Left cardiac atrium (tissue), 4 donors: ENCODE data around the gene RAB18. TPM values are rescaled to one million over a fixed set of nuclear protein-coding genes. Genes with fewer than 3 reads are reported as not detected.
A peak's percentile ranks its signal among the peaks of the same experiment; 100 is the strongest.
"Not testable (repeated sequence)": the region's sequence is repeated elsewhere in the genome, so short reads cannot be mapped to it uniquely, and the experiment has no call there.

Experiments used
- ATAC-seq, 2 donors: fragments of 200-7000 bp; cut with Tn5 transposase; one replicate each; pipeline ENCODE4 v1.9.1; 2020; ENCODE audit warnings: mild to moderate bottlenecking in 2 of 2, moderate library complexity in 2 of 2
- DNase-seq: peaks from one replicate; pipeline ENCODE4 v3.0.0-alpha.2; 2020
- intact Hi-C, 2 donors: fragments of 100-400 bp; cut with DNase I; formaldehyde crosslinking; loops; one replicate each; pipeline versions ENCODE4 v1.14.1 to v1.15.1; 2022 to 2023
- long read RNA-seq: library from polyadenylated mRNA; unstranded; transcript quantifications from one replicate; pipeline ENCODE4 v2.0.0, GENCODE V29; 2021
- total RNA-seq, 2 donors: library from RNA; stranded (reverse); fragmentation: NEBNext Ultra II Directional; extraction: Animal tissue kit (Norgen Biotek cat#: 25700); gene quantifications; one replicate each; pipeline ENCODE4 v1.2.1, GENCODE V29; 2021
- donor health status: DM: no; HTN: yes; CAD: no.
- donor health status: DM: no; HTN: yes; CAD: no; lungs with severe emphysema.
- donor health status: DM: yes; HTN: yes; CAD: no.
- donor health status: Dilated cardiomyopathy.

The RAB18 gene
- total RNA-seq, result 100 to 1,000 TPM in 1 of 2 donors, 10 to 100 TPM in 1; 92.8 to 127 TPM
- long read RNA-seq, full-length matches to known transcripts, result 136 of 144 reads
- long read RNA-seq, partial matches to known transcripts, result 2 of 144 reads
- long read RNA-seq, other reads (novel, unspliced or antisense), result 6 of 144 reads

DNA sequence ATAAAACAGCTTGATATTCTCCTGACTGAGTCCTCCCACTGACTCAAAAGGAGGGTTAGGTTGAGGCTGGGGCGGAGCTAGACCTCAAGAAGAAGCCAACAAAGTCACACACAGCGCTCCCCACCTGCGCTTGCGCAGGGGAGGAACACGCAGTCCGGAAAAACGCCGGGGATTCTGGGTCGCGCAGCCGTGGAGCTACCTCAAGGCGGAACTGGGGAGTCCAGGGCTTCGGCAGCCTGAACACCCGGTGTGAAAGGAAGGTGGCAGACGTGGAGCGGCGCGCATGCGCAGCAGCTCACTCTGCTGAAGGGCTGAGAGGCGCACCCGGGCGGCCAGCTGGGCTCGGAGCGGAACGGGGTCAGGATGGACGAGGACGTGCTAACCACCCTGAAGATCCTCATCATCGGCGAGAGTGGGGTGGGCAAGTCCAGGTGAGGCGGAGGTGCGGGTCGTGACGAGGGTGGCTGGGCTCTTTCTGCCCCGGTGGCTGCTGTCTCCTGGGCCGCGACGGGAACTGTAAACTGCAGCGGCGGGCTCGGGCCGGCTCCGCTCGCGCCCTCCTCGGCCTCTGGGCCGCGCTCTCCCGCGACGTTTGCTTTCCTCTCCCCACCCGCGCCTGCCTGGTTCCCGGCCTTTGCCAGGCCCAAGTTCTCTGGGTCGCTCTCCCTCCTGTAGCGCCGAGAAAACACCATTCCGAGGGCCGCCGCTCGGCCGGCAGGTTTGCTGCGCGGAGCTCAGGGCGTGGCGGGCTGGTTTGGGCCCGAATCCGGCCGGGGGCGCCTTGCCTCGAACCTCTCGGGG lies at the start of gene RAB18:
Gene RAB18 (plus strand): TSS at position 298 of the 801 bp plus-strand sequence. CDS start 66 bp downstream, at position 364.
- ATAC-seq (peak; percentile 99), DNase-seq (peak; percentile 99)
- intact Hi-C loops, result no loop called here

DNA sequence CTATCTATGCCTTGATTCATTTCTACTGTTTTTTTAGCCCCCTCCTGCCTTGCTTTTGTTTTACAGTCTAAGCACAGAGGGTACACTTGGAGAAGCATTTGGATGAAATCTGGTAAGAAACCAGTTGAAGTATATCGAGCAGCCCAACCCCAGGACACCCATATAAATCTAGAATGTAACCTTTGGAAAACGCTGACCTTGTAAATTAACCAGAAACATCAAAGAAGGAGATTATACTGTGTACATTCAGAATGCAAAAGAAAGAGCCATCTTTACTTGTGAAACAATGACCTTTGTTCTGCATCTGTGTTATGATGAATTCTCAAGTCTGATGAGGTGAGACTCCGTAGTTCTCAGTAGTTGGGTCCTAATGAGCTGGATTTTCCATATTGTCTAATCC lies 49.3 kb upstream of the RAB18 start:
- intact Hi-C loops, result no loop called here
- no peak for DNase-seq
- ATAC-seq, result no peak

GRCh38 chr10:27457261-27457945 lies 46.7 kb upstream of the RAB18 start:
- intact Hi-C loops, result no loop called here
- no peak for ATAC-seq
- DNase-seq, result no peak

DNA sequence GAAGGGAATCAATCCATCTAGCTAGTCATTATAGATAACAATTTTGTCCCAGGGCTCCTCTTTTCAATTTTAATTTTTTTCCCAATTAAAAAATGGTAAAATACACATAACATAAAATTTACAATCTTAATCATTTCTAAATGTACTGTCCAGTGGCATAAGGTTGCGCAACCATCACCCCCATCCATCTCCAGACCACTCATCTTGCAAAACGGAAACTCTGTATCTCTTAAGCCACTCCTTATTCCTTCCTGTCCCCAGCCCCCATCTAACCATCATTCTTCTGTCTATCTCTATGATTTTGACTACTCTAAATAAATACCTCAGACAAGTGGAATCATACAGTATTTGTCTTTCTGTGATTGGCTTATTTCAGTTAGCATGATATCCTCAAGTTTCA lies 46.1 kb upstream of the RAB18 start:
- DNase-seq, result no peak
- intact Hi-C loops, result no loop called here

DNA sequence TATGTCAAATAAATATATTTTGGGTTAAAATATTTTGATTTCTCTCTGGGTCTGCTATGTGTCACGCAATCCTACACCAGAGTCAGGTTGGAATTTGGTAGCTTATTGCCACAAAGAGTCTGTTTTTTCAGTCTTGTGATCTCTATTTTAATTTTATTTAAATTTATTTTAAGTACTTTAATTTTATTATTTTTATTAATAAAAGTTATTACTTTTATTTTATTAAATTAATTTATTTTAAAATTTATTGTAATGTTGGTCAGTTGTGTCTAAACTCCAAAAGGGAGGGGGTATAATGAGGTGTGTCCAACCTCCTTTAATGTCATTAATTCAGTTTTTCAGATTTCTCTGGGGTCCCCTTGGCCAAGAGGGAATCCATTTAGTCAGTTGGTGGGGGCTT lies 42.8 kb upstream of the RAB18 start:
- intact Hi-C loops, result no loop called here

More for the DNA sequence above, 46.1 kb upstream of the RAB18 start:
- no peak for ATAC-seq

GRCh38 chr10:27463961-27464360 lies 40.1 kb upstream of the RAB18 start:
- DNase-seq (no peak), ATAC-seq (no peak)
- intact Hi-C loops, result no loop called here

More for the DNA sequence above, 42.8 kb upstream of the RAB18 start:
- ATAC-seq (no peak), DNase-seq (no peak)

GRCh38 chr10:27464993-27465392 lies 39.1 kb upstream of the RAB18 start:
- ATAC-seq (no peak), DNase-seq (no peak)
- intact Hi-C loops, result no loop called here

GRCh38 chr10:27465596-27465995 lies 38.5 kb upstream of the RAB18 start:
- ATAC-seq, intact Hi-C loops, DNase-seq: not testable (repeated sequence)

- intact Hi-C loops, result no loop called here
- DNase-seq (no peak), ATAC-seq (no peak)
Observed at GRCh38 chr10:27470885-27471284, 33.2 kb upstream of the RAB18 start.

DNA sequence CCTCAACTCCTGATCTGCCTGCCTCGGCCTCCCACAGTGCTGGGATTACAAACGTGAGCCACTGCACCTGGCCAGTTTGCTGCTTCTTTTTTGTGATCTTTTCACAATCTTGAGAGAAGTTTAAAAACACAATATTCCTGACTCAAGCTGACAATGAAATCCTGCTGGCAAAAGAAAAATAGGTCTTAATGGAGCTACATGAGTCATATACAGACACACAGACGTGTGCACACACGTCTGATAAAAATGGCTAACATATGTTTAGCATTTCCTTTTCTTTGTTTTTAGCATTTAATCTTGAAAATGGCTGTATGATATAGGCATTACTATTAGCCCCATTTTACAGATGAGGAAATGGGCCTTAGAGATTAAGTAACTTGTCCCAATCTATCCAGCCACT lies 29.4 kb upstream of the RAB18 start:
- no peak for ATAC-seq
- DNase-seq, result no peak
- intact Hi-C loops, result no loop called here

DNA sequence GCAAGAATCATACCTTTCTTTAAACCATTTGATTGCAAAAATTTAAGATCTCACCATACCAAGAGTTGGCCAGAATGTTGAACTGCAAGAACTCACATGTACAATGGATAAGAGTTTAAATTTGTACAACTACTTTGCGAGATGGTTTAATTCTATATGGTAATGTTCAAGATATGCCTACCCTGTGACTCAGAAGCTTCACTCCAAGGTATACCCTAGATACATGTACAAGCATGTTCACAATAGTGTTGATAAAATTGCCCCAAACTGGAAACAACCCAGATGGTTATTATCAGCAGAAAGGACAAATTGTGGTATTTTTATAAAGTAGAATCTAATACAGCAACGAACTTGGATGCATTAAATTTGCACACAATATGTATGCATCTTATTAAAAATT lies 25.1 kb upstream of the RAB18 start:
- DNase-seq, result no peak
- ATAC-seq, result no peak
- intact Hi-C loops, result no loop called here

DNA sequence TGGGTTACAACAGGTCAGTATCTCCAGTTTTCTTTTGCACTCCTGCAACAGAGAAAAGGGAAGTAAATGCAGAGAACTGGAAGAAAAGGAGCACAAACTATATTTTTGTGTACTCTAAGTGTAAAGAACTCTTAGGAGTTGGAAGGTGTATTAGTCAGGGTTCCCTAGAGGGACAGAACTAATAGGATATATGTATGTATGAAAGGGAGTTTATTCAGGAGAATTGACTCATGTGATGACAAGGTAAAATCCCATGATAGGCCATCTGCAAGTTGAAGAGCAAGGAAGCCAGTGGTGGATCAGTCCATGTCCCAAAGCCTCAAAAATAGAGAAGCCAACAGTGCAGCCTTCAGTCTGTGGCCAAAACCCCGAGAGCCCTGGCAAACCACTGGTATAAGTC lies 22.6 kb upstream of the RAB18 start:
- ATAC-seq, result no peak
- DNase-seq, result no peak
- intact Hi-C loops, result no loop called here

DNA sequence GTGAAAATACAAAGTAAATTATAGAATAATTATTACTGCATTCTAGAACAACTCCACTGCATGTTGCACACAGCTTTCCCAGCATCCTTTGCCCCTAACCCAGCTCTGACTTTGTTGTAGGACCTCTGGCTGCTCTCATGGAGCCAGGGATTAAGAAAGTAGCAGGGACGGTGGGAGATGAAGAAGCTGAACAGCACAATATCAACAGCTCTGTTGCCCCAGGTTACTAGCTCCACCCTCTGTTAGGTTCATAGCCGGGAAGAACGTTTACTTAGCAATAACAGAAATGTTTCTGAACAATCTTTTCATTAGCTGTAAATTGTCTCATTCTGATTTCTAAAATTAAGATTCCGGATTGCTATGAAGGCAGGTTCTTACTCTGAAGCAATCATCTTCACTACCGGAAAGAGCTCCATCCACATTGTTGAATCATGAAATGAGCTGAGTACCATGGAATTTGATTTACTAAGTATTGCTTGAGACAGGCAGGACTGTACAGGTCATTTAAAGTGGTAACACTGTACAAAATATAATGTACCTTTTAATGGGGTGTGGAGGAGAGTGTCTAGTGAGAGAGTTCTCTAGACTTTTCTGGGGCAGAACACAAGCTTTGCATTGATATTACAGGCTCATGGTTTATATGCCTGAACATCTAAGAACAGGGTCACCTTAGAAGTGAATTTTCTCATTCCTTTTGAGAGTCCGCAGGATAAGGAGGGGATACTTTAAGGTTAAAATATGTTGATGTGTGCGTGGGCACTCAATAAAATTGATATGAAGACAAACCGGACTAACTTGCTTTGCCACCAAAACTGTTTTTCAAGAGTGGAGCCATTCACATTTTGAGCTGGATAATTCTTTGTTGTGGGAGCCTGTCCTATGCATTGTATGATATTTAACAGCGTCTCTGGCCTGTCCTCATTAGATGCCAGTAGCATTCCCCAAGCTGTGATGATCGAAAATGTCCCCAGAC lies 20.8 kb upstream of the RAB18 start:
- DNase-seq (no peak), ATAC-seq (peak in 1 of 2 donors; percentile 63)
- intact Hi-C loops, result no loop called here

DNA sequence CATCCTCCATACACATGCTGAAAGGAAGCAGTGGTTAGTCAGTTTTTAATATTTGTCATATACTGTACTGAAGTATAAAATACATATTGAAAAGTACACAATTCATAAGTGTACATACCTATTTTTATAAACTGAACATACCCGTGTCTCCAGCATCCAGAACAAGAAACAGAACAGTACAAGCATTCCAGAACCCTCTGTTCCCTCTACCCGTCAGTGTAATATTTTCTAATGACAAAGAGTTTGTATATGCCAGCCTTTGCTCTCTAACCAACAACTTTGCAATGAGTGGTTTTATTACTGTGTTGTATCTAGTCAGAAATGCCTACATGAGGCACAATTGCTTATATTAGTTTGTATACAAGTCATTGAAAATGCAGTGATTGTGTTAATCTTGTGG lies 18.7 kb upstream of the RAB18 start:
- ATAC-seq, result no peak
- intact Hi-C loops, result no loop called here
- DNase-seq, result no peak

GRCh38 chr10:27485986-27486385 lies 18.1 kb upstream of the RAB18 start:
- ATAC-seq (no peak), DNase-seq (no peak)
- intact Hi-C loops, result no loop called here

GRCh38 chr10:27490807-27491206 lies 13.3 kb upstream of the RAB18 start:
- intact Hi-C loops, result no loop called here
- ATAC-seq, result no peak
- DNase-seq, result no peak

DNA sequence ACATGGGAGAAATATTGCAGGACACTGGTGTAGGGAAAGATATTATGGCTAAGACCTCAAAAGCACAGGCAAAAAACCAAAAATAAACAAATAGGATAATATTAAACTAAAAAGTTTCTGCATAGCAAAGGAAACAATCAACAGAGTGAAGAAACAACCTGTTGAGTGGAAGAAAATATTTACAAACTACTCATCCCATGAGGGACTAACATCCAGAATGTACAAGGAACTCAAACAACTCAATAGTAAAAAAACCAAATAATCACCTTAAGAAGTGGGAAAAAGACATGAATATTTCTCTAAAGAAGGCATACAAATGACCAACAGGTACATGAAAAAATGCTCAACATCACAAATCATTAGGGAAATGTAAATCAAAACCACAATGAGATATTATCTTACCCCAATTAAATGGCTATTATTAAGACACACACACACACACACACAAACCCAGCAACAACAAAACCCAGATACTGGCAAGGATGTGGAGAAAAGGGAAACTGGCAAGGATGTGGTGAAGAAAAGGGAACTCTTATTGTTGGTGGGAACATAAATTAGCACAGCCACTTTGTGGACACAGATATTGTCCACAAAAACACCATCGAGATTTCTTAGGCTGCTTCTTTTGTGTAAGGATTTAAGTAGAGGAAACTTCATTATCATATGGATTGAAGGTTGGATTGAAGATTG lies 9.8 kb upstream of the RAB18 start:
- ATAC-seq (no peak), DNase-seq (no peak)
- intact Hi-C loops, result no loop called here

DNA sequence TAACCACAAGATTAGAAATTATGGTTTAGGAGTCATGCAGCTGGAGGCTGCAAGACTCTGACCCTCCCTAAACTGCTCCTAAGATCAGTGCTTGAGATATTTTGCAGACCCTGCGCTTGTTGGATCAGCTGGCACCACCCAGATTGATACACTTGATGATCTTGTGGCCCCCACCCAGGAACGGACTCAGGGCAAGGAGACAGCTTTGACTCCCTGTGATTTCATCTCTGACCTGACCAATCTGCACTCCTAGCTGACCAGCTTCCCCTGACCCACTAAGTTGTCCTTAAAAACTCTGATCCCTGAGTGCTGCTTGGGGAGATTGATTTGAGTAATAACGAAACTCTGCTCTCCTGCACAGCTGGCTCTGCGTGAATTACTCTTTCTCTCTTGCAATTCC lies 8.0 kb upstream of the RAB18 start:
- no peak for ATAC-seq
- intact Hi-C loops, result no loop called here
- DNase-seq, result no peak

GRCh38 chr10:27500096-27500495 lies 4.0 kb upstream of the RAB18 start:
- ATAC-seq, result no peak
- DNase-seq, result no peak
- intact Hi-C loops, result no loop called here
